Natural killer cell (primary cell): ENCODE data around the gene HADHB. TPM values are rescaled to one million over a fixed set of nuclear protein-coding genes. Genes with fewer than 3 reads are reported as not detected.

ENCODE experiments used
- ATAC-seq, 3 donors: fragments of 150-1000 bp in 2 of 3; fragments of 200-7000 bp in 1 of 3; cut with Tn5 transposase; 1 replicate in 1 of 3; 2 replicates in 2 of 3; pipeline ENCODE4 v1.10.0; 2021; ENCODE audit warnings: mild to moderate bottlenecking in 2 of 3, moderate library complexity in 2 of 3
- DNase-seq, 2 donors: peaks; one replicate each; pipeline versions ENCODE4 v3.0.0 to v3.0.0-alpha.2; 2013 to 2021; ENCODE audit warnings: mixed read lengths in 1 of 2
- H3K27ac ChIP-seq: one replicate; pipeline ENCODE4 v1.5.1; 2013; ENCODE audit warnings: mild to moderate bottlenecking, low read length
- H3K27me3 ChIP-seq: one replicate; pipeline ENCODE4 v1.6.1; 2013; ENCODE audit warnings: low read length; ENCODE audit not compliant: control insufficient read depth, insufficient read depth
- H3K36me3 ChIP-seq: one replicate; pipeline ENCODE4 v1.6.1; 2013; ENCODE audit warnings: low read length; ENCODE audit not compliant: control insufficient read depth, insufficient read depth
- H3K4me1 ChIP-seq: one replicate; pipeline ENCODE4 v1.6.1; 2013; ENCODE audit warnings: low read length; ENCODE audit not compliant: control insufficient read depth, insufficient read depth
- H3K4me3 ChIP-seq: one replicate; pipeline ENCODE4 v1.5.1; 2013; ENCODE audit warnings: low read length
- H3K9me3 ChIP-seq: one replicate; pipeline ENCODE4 v1.6.1; 2013; ENCODE audit warnings: low read length; ENCODE audit not compliant: control insufficient read depth, insufficient read depth
- H3K27ac Mint-ChIP-seq, 2 donors: one replicate each; pipeline ENCODE4 v1.8.0; 2022; ENCODE audit warnings: mild to moderate bottlenecking in 2 of 2, mixed read lengths in 2 of 2, moderate library complexity in 1 of 2
- H3K27me3 Mint-ChIP-seq, 2 donors: one replicate each; pipeline ENCODE4 v1.8.0; 2022; ENCODE audit warnings: low read depth in 2 of 2, mixed read lengths in 2 of 2
- H3K36me3 Mint-ChIP-seq: one replicate; pipeline ENCODE4 v1.8.0; 2022; ENCODE audit warnings: mixed read lengths
- H3K4me1 Mint-ChIP-seq, 2 donors: one replicate each; pipeline ENCODE4 v1.8.0; 2022; ENCODE audit warnings: mixed read lengths in 2 of 2
- H3K4me3 Mint-ChIP-seq: one replicate; pipeline ENCODE4 v1.8.0; 2022; ENCODE audit warnings: mild to moderate bottlenecking, moderate library complexity, mixed read lengths
- H3K9me3 Mint-ChIP-seq, 2 donors: one replicate each; pipeline ENCODE4 v1.8.0; 2022; ENCODE audit warnings: mixed read lengths in 2 of 2
- CTCF ChIP-seq: fragments of 200-600 bp; IDR thresholded peaks from one replicate; pipeline ENCODE4 v1.8.0; 2022; ENCODE audit warnings: antibody characterized with exemption
- WGBS: methylation state at CpG from one replicate; pipeline ENCODE4 v1.1.7; 2013; ENCODE audit warnings: missing lambda C conversion rate; ENCODE audit not compliant: insufficient coverage; 5-methylcytosine and 5-hydroxymethylcytosine counted together
- intact Hi-C: fragments of 100-400 bp; cut with micrococcal nuclease; formaldehyde crosslinking; loops from one replicate; pipeline ENCODE4 v1.14.2; 2022
- total RNA-seq, 4 donors: library from RNA; stranded (reverse); fragments of 120-200 nt in 1 of 4; gene quantifications; one replicate each; pipeline versions ENCODE4 v1.2.3 to v1.2.4, GENCODE V29; 2013 to 2022

The HADHB gene
- 10 to 100 TPM; 43.1 to 58.8 (median 53.0) TPM for total RNA-seq
- 59.2 TPM for total RNA-seq (2013)

- no peaks in the 10 kb centered on the region for H3K27me3 ChIP-seq
- TF ChIP-seq CTCF, result no peak
- Mint-ChIP-seq H3K36me3 (no peaks in the 10 kb centered on the region), H3K27me3 (no peaks in the 10 kb centered on the region), H3K9me3 (no peaks in the 10 kb centered on the region), H3K4me3 (peak within 1 kb of the TSS; percentile 100), H3K27ac (peak within 1 kb of the TSS; percentile 91 to 95), H3K4me1 (peaks cover 57 to 60% of the 10 kb centered on the region in 2 donors)
- peak within 1 kb of the TSS; percentile 97 for H3K27ac ChIP-seq
- H3K4me1 ChIP-seq, result peaks cover 21% of the 10 kb centered on the region
- H3K36me3 ChIP-seq, result no peaks in the 10 kb centered on the region
- peak; percentile 83 to 91 for DNase-seq
- under 1% methylated on average over 63 of the region's 63 CpGs for WGBS
- intact Hi-C loops, result loop anchor here (1.0 to 2.0 kb wide), 3 partner anchors 54 to 101 kb away; no protein-coding TSS in a partner anchor
- ATAC-seq, result peak; percentile 82 to 94 (median 87)
- H3K4me3 ChIP-seq, result peak within 1 kb of the TSS; percentile 79
- no peaks in the 10 kb centered on the region for H3K9me3 ChIP-seq
These were observed at the start of gene HADHB, which contains the start of gene HADHA for GRCh38 chr2:26244309-26245230. Gene HADHB (plus strand): TSS chr2:26244939. CDS start chr2:26254255, 9,316 bp downstream. Gene HADHA (minus strand): TSS chr2:26244632. CDS start chr2:26244596, 36 bp downstream.

GRCh38 chr2:26195040-26195984 lies 49.4 kb upstream of the HADHB start:
- Histone ChIP-seq H3K27me3 (no peaks in the 10 kb centered on the region), H3K36me3 (peaks cover 91% of the 10 kb centered on the region), H3K4me3 (no peak overlapping the region), H3K9me3 (no peaks in the 10 kb centered on the region), H3K4me1 (no peaks in the 10 kb centered on the region), H3K27ac (no peak overlapping the region)
- H3K4me1 Mint-ChIP-seq, result no peaks in the 10 kb centered on the region
- H3K9me3 Mint-ChIP-seq, result no peaks in the 10 kb centered on the region
- no peaks in the 10 kb centered on the region for H3K27me3 Mint-ChIP-seq
- no peak overlapping the region for H3K4me3 Mint-ChIP-seq
- ATAC-seq (no peak), DNase-seq (no peak)
- intact Hi-C loops, result no loop called here
- 98% methylated on average over 10 of the region's 12 CpGs for WGBS
- peaks cover 33% of the 10 kb centered on the region for H3K36me3 Mint-ChIP-seq
- no peak for TF ChIP-seq CTCF
- H3K27ac Mint-ChIP-seq, result peak overlapping the region; percentile 17 to 29

- peaks cover 86% of the 10 kb centered on the region for H3K36me3 ChIP-seq
- Mint-ChIP-seq H3K27ac (no peak overlapping the region), H3K9me3 (no peaks in the 10 kb centered on the region), H3K27me3 (no peaks in the 10 kb centered on the region), H3K4me1 (no peaks in the 10 kb centered on the region), H3K36me3 (peaks cover 37% of the 10 kb centered on the region), H3K4me3 (no peak overlapping the region)
- ATAC-seq (no peak), DNase-seq (no peak)
- intact Hi-C loops, result no loop called here
- no peak for TF ChIP-seq CTCF
- no peak overlapping the region for H3K4me3 ChIP-seq
- H3K4me1 ChIP-seq, result no peaks in the 10 kb centered on the region
- H3K27ac ChIP-seq, result no peak overlapping the region
- no peaks in the 10 kb centered on the region for H3K9me3 ChIP-seq
- WGBS, result 75% methylated on average over 9 of the region's 9 CpGs
- no peaks in the 10 kb centered on the region for H3K27me3 ChIP-seq
These were observed 47.9 kb upstream of the HADHB start for GRCh38 chr2:26196683-26197418.
